D721Med (cell line): ENCODE results near the gene KCNIP1.

Experiments used
- DNase-seq: peaks from one replicate; pipeline ENCODE4 v3.0.0; 2011; ENCODE audit warnings: low spot score; ENCODE audit not compliant: insufficient read length
- FAIRE-seq: peaks from 2 replicates; lab custom pipeline; 2011; peaks lifted over from hg19 to GRCh38; lab: Jason Lieb, UNC
- TF ChIP-seq, protein P1 (sequence below): IDR thresholded peaks from 2 replicates; pipeline ENCODE4 v1.5.1; 2012; ENCODE audit warnings: mild to moderate bottlenecking, control low read depth; ENCODE audit not compliant: insufficient read depth; ENCODE audit errors: missing control alignments

Gene KCNIP1

GRCh38 chr5:170590566-170590965 is 86.7 kb downstream of the KCNIP1 start:
- DNase-seq (no peak), FAIRE-seq (no peak)
- TF ChIP-seq, protein P1, sequence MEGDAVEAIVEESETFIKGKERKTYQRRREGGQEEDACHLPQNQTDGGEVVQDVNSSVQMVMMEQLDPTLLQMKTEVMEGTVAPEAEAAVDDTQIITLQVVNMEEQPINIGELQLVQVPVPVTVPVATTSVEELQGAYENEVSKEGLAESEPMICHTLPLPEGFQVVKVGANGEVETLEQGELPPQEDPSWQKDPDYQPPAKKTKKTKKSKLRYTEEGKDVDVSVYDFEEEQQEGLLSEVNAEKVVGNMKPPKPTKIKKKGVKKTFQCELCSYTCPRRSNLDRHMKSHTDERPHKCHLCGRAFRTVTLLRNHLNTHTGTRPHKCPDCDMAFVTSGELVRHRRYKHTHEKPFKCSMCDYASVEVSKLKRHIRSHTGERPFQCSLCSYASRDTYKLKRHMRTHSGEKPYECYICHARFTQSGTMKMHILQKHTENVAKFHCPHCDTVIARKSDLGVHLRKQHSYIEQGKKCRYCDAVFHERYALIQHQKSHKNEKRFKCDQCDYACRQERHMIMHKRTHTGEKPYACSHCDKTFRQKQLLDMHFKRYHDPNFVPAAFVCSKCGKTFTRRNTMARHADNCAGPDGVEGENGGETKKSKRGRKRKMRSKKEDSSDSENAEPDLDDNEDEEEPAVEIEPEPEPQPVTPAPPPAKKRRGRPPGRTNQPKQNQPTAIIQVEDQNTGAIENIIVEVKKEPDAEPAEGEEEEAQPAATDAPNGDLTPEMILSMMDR: no peak

DNA sequence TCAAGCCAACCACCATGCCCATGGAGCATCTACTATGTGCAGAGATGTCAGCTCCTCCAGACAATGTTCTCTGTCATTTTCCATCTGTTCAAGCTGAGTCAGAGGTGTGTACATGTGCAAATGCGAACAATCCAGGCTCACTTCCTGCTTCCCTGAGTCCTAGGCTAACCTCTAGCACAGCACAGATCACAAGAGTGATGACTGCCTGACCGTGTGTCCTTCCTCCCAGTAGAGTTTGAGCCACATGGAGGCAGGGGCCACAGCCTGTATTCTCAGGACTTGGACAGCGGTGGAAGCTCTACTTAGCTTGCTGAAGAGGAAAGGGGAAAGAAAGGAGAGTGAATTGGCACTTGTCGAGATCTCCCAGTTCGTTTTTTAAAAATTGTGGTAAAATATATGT is 87.2 kb downstream of the KCNIP1 start:
- DNase-seq (no peak), FAIRE-seq (no peak)
- TF ChIP-seq, protein P1: no peak

GRCh38 chr5:170596482-170597044 is 92.7 kb downstream of the KCNIP1 start:
- TF ChIP-seq, protein P1: no peak
- DNase-seq: no peak
- no peak for FAIRE-seq

DNA sequence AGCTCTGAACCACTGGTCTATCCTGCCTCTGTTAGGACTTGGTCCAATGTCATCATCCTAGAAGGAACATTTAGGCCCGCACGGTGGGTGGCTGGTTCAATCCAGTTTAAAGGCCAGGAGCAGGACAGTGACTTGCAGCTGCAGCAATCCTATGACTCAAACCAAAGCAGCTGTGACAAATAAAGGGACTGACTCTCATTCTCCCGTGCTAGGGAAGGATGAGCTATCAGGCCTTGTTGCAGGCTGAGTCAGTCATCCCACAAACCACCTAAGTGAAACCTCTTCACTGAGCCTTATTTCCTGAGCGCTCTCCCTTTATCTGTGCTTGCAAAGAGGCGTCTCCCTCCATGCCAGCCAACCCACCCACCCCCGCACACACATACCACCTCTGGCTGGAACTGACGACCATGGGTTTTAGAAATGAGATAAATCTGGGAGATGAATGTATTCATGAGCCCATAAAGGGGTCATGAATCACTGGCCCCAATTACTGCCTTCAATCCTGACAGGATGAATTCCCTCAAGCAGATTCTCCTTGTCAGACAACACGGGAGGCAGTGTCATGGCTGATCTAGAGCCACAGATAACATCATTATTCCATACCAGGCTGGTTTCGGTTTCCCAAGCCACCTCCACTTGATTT is 93.4 kb downstream of the KCNIP1 start:
- no peak for DNase-seq
- TF ChIP-seq, protein P1: no peak
- FAIRE-seq: no peak

DNA sequence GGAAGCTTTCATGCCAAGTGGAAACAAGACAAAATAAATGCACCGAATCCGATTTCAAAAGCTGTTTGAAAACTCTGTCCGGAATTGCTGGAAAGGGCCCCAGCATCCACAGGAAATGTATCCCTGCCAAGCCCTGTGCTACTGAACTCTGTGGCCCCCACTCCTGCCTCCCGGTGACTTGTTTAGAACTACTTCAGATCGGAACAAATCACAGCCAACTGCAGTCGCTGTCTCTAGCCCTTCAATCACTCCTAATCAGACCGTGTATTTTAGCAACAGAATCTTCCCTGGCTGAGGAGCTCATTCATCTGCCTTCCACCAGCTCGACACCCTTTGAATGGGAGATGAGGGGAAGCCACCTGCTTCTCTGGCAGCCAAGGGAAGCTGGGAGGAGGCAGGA is 94.1 kb downstream of the KCNIP1 start:
- FAIRE-seq: no peak
- TF ChIP-seq, protein P1: no peak
- no peak for DNase-seq

GRCh38 chr5:170599756-170600155 is 95.9 kb downstream of the KCNIP1 start:
- FAIRE-seq: no peak
- DNase-seq: no peak
- TF ChIP-seq, protein P1: no peak

DNA sequence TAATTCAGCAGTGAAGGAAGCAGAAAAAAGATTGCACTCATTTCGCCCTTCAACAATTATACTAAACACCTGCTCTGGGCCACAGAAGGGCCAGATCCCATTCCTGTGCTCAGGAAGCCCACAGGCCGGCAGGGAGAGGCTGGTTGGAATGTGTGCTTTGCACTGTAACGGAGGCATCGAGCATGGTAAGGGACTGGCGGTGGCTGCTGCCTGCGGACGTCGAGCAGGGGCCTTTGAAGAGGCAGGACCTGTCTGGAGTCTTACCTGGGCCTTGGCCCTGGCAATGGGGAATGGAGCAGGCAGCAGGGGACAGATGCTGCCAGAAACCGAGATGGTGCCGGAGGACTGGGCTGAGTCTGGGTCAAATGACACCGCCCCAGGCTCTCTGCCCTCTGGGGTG is 97.8 kb downstream of the KCNIP1 start:
- DNase-seq: no peak
- FAIRE-seq: no peak
- TF ChIP-seq, protein P1: no peak
